ENCODE measurements around the gene NAV3. TPM values are rescaled to one million over a fixed set of nuclear protein-coding genes. Genes with fewer than 3 reads are reported as not detected.

NAV3 gene
- total RNA-seq, 2 experiments from 2014 or later: not detected

DNA sequence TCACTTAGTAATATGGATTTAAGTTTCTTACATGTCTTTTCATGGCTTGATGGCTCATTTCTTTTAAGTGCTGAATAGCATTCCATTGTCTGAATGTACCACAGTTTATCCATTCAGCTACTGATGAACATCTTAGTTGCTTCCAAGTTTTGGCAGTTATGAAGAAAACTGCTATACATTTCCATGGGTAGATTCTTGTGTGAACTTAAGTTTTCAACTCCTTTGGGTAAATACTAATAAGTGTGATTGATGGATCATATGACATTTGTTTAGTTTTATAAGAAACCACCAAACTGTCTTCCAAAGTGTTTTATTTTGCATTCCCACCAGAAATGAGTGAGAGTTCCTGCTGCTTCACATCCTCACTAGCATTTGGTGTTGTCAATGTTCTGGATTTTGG is 119.2 kb downstream of the NAV3 start:
- CTCF ChIA-PET: no interaction called here
- peaks cover 9% of the 10 kb centered on the region for H3K9me3 Mint-ChIP-seq (ENCODE audit: low read depth)
- no peaks in the 10 kb centered on the region for H3K36me3 Mint-ChIP-seq
- no peak overlapping the region for H3K4me3 Mint-ChIP-seq
- DNase-seq (no peak), ATAC-seq (no peak)
- no peaks in the 10 kb centered on the region for H3K4me1 Mint-ChIP-seq
- no peaks in the 10 kb centered on the region for H3K27me3 Mint-ChIP-seq
- no peak overlapping the region for H3K27ac Mint-ChIP-seq

DNA sequence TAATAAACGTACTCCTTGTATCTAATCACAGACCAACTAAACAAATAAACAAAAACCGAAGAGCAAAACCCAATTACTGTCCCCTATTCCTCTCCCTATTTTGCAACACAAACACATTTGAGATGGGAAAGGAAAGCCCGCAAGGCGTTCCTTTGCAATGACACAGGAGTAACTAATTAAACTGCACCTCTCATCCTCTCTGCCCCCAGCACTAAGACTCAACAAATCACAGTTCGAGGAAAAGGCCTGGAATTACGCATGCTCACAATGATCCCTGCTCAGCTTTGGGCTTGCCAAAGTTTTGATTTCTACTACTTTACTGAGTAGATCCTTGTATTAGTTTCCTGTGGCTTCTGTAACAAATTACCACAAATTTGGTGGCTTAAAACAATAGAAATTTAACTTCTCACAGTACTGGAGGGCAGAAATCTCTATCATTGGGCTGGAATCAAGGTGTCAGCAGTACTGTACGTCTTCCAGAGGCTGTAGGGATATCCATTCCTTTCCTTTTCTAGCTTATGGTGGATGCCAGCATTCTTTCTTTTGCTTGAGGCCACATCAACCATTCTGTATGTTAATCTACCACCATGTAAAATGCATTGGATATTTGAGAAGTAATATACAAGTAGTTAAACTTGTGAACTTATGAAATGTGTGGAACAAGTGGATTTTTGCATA is 123.0 kb downstream of the NAV3 start:
- H3K4me1 Mint-ChIP-seq: no peaks in the 10 kb centered on the region
- H3K4me3 Mint-ChIP-seq: no peak overlapping the region
- H3K36me3 Mint-ChIP-seq: no peaks in the 10 kb centered on the region
- ATAC-seq (no peak), DNase-seq (no peak)
- CTCF ChIA-PET: no interaction called here
- peaks cover 9% of the 10 kb centered on the region for H3K9me3 Mint-ChIP-seq (ENCODE audit: low read depth)
- no peak overlapping the region for H3K27ac Mint-ChIP-seq
- H3K27me3 Mint-ChIP-seq: no peaks in the 10 kb centered on the region

DNA sequence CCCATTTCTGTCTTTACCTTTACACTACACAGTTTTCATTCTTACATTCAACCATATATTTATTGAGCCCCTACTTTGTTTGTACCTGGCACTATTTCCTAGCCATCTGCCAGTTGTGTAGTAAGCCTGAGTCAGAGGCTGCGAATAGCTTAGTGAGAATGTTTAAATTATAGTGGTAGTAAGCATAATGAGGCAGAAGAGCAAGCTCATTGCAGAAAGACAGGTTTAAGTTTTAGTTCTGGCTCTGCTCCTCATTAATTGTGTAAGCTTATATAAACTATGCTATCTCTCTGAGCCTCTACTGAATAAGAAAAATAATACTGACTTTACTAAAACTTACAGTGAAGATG is 123.5 kb downstream of the NAV3 start:
- no peak for ATAC-seq
- CTCF ChIA-PET: no interaction called here
- Mint-ChIP-seq H3K36me3 (no peaks in the 10 kb centered on the region), H3K27ac (no peak overlapping the region), H3K9me3 (ENCODE audit: low read depth) (peaks cover 9% of the 10 kb centered on the region), H3K4me3 (no peak overlapping the region), H3K27me3 (no peaks in the 10 kb centered on the region), H3K4me1 (no peaks in the 10 kb centered on the region)
- no peak for DNase-seq

- peaks cover 7% of the 10 kb centered on the region for H3K9me3 Mint-ChIP-seq (ENCODE audit: low read depth)
- CTCF ChIA-PET: no interaction called here
- no peak overlapping the region for H3K4me3 Mint-ChIP-seq
- H3K27ac Mint-ChIP-seq: no peak overlapping the region
- H3K4me1 Mint-ChIP-seq: no peaks in the 10 kb centered on the region
- ATAC-seq (no peak), DNase-seq (no peak)
- H3K36me3 Mint-ChIP-seq: no peaks in the 10 kb centered on the region
- H3K27me3 Mint-ChIP-seq: no peaks in the 10 kb centered on the region
Observed at GRCh38 chr12:77957062-77957461, 126.4 kb downstream of the NAV3 start.

DNA sequence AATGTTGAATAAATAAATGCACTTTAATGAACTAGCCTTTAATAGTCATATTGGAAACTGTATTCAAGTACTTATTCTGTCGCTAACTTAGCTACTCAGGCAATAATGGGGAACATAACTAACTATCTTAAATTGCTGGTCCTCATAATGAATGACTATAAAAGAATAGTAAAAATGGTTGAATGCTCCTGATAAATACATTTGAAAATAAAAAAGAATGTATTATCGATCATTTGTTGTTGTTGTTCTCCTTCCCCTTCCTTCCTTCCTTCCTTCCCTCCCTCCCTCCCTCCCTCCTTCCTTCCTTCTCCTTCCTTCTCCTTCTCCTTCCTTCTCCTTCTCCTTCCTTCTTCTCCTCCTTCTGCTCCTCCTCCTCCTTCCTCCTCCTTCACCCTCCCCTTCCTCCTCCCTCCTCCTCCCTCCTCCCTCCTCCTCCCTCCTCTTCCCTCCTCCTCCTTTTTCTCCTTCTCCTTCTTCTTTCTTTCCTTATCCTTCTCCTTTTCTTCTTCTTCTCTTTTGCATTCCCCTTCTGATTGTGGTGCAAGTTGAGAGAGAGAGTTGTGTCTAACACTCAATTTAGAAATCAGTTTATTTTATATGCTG is 133.0 kb downstream of the NAV3 start:
- no peak for DNase-seq
- no peaks in the 10 kb centered on the region for H3K27me3 Mint-ChIP-seq
- peaks cover 7% of the 10 kb centered on the region for H3K9me3 Mint-ChIP-seq (ENCODE audit: low read depth)
- CTCF ChIA-PET: no interaction called here
- H3K4me3 Mint-ChIP-seq: no peak overlapping the region
- no peaks in the 10 kb centered on the region for H3K36me3 Mint-ChIP-seq
- H3K4me1 Mint-ChIP-seq: no peaks in the 10 kb centered on the region
- no peak overlapping the region for H3K27ac Mint-ChIP-seq
- ATAC-seq: no peak

DNA sequence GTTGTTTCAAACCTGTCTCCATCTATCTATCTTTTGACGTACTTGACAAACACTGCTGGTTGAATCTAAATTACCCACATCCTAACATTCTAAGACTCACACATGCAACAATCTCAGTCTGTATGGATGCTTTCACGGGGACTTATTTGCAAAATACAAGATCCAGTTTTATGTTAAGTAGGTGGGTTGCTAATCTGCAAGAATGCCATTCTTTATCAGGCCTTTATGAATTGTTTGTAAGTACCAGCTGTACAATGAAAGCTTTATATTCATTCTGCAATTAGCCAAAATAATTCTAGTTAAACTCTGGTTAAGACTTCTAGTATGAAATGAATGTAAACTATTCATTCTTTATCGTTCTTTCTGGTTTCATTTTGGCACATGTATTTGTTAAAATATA is 135.1 kb downstream of the NAV3 start:
- ATAC-seq (no peak), DNase-seq (no peak)
- Mint-ChIP-seq H3K4me3 (no peak overlapping the region), H3K9me3 (ENCODE audit: low read depth) (peaks cover 7% of the 10 kb centered on the region), H3K27me3 (no peaks in the 10 kb centered on the region), H3K4me1 (no peaks in the 10 kb centered on the region), H3K36me3 (no peaks in the 10 kb centered on the region), H3K27ac (no peak overlapping the region)
- CTCF ChIA-PET: no interaction called here

- no peak for DNase-seq
- H3K27ac Mint-ChIP-seq: no peak overlapping the region
- H3K36me3 Mint-ChIP-seq: no peaks in the 10 kb centered on the region
- H3K9me3 Mint-ChIP-seq (ENCODE audit: low read depth): no peaks in the 10 kb centered on the region
- no peaks in the 10 kb centered on the region for H3K4me1 Mint-ChIP-seq
- CTCF ChIA-PET: no interaction called here
- ATAC-seq: no peak
- no peaks in the 10 kb centered on the region for H3K27me3 Mint-ChIP-seq
- no peak overlapping the region for H3K4me3 Mint-ChIP-seq
Observed at GRCh38 chr12:77968021-77968420, 137.3 kb downstream of the NAV3 start.

DNA sequence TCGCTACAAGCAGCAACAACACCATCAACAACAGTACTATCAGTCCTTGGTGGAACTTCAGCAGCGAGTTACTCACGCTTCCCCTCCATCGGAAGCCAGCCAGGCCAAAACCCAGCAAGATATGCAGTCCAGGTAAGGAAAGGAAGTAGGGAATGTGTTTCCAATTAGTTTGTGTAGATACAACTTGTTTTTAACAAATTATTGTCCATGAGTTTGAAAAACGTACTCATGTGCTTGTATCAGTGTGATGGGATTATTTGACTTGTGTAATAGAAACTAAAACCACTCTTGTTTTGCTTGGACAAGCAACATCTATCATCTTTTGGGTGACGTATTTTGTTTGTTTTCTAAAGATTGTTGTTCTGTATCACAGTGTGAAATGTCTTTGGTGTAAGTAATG is 137.9 kb downstream of the NAV3 start:
- H3K9me3 Mint-ChIP-seq (ENCODE audit: low read depth): no peaks in the 10 kb centered on the region
- H3K27me3 Mint-ChIP-seq: no peaks in the 10 kb centered on the region
- H3K27ac Mint-ChIP-seq: no peak overlapping the region
- ATAC-seq (no peak), DNase-seq (no peak)
- CTCF ChIA-PET: no interaction called here
- H3K36me3 Mint-ChIP-seq: no peaks in the 10 kb centered on the region
- no peak overlapping the region for H3K4me3 Mint-ChIP-seq
- no peaks in the 10 kb centered on the region for H3K4me1 Mint-ChIP-seq

DNA sequence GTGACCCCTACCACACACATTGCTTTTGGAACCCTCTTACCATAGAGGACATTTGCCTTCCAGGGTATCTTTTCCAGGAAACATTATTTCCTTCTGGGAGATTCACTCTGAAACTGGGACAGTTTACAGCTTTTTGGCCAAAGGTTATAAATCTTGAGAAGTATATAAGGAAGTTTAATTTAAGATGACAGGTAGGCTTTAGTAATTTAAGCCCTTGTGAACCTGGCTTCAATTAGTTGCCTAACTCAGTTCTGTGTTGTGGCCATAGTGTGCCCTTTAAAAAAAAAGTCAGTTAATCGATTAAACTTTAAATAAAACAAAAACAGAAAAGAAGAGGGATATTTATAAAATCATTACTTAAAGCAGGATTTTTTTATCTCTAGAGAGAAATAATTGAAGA is 142.9 kb downstream of the NAV3 start:
- Mint-ChIP-seq H3K27me3 (no peaks in the 10 kb centered on the region), H3K4me3 (no peak overlapping the region), H3K27ac (no peak overlapping the region), H3K36me3 (no peaks in the 10 kb centered on the region), H3K4me1 (no peaks in the 10 kb centered on the region), H3K9me3 (ENCODE audit: low read depth) (peaks cover 10% of the 10 kb centered on the region)
- no peak for ATAC-seq
- CTCF ChIA-PET: no interaction called here
- no peak for DNase-seq

GRCh38 chr12:77974645-77975044 is 144.0 kb downstream of the NAV3 start:
- Mint-ChIP-seq H3K36me3 (no peaks in the 10 kb centered on the region), H3K4me1 (no peaks in the 10 kb centered on the region), H3K4me3 (no peak overlapping the region), H3K27ac (no peak overlapping the region), H3K27me3 (no peaks in the 10 kb centered on the region), H3K9me3 (ENCODE audit: low read depth) (peaks cover 10% of the 10 kb centered on the region)
- DNase-seq (no peak), ATAC-seq (no peak)
- CTCF ChIA-PET: no interaction called here

DNA sequence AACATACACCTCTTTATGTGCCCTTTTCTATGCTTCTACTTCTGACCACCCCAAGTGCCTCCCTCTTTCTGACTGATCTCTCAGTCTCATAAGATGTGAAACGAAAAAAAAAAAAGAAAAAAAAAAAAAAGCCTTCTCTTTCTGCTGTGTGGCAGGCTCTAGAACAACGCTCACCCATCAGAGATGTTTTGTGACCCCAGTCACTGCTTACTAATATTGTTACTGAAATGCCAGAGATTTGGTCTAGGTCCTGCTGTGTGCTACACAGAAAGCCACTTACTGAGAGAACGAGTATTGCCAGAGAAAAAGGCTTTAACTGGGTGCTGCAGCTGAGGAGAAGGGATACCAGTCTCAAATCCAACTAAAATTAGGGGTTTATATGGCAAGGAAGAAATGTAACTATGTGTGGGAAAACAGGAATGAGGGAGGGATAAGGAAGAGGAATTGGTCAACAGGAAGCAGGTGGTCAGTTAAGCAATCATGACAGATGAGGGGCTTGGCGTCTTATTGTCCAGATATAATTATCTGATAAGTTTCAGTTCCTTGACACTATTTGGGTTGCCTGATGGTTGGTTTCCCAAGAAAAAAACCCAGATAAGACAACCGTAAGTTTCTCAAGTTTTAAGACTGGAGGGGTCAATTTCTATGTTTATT is 149.0 kb downstream of the NAV3 start:
- no peak for ATAC-seq
- no peak for DNase-seq
- Mint-ChIP-seq H3K9me3 (ENCODE audit: low read depth) (peaks cover 10% of the 10 kb centered on the region), H3K27ac (no peak overlapping the region), H3K27me3 (no peaks in the 10 kb centered on the region), H3K36me3 (no peaks in the 10 kb centered on the region), H3K4me1 (no peaks in the 10 kb centered on the region), H3K4me3 (no peak overlapping the region)
- CTCF ChIA-PET: no interaction called here

GRCh38 chr12:77980782-77981181 is 150.1 kb downstream of the NAV3 start:
- H3K27me3 Mint-ChIP-seq: no peaks in the 10 kb centered on the region
- H3K36me3 Mint-ChIP-seq: no peaks in the 10 kb centered on the region
- CTCF ChIA-PET: no interaction called here
- H3K27ac Mint-ChIP-seq: no peak overlapping the region
- no peak for ATAC-seq
- H3K9me3 Mint-ChIP-seq (ENCODE audit: low read depth): peaks cover 6% of the 10 kb centered on the region
- no peaks in the 10 kb centered on the region for H3K4me1 Mint-ChIP-seq
- no peak overlapping the region for H3K4me3 Mint-ChIP-seq
- no peak for DNase-seq

DNA sequence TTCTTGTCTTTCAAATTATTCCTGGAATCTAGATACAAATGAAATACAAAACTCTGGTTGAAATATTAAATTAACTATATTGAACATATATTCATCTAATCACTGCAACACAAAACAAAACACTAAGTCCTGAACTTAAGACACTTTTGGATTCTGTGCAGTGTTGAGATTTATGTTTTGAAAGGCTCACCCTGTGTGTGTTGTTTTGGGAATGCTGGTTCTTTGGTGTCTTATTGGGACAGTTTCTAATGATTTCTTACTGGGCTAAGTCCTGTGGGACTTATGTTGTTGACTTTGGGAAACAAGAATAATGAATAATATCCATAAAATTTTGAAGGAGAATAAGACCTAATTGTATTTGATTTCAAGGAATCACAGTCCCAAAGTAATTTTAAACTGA is 153.2 kb downstream of the NAV3 start:
- H3K4me1 Mint-ChIP-seq: no peaks in the 10 kb centered on the region
- CTCF ChIA-PET: no interaction called here
- no peak overlapping the region for H3K4me3 Mint-ChIP-seq
- ATAC-seq: no peak
- no peak overlapping the region for H3K27ac Mint-ChIP-seq
- H3K9me3 Mint-ChIP-seq (ENCODE audit: low read depth): no peaks in the 10 kb centered on the region
- DNase-seq: no peak
- no peaks in the 10 kb centered on the region for H3K27me3 Mint-ChIP-seq
- H3K36me3 Mint-ChIP-seq: no peaks in the 10 kb centered on the region

GRCh38 chr12:77992760-77993159 is 162.1 kb downstream of the NAV3 start:
- H3K27me3 Mint-ChIP-seq: no peaks in the 10 kb centered on the region
- H3K4me1 Mint-ChIP-seq: no peaks in the 10 kb centered on the region
- H3K36me3 Mint-ChIP-seq: no peaks in the 10 kb centered on the region
- DNase-seq (no peak), ATAC-seq (no peak)
- CTCF ChIA-PET: no interaction called here
- H3K9me3 Mint-ChIP-seq (ENCODE audit: low read depth): no peaks in the 10 kb centered on the region
- H3K27ac Mint-ChIP-seq: no peak overlapping the region
- H3K4me3 Mint-ChIP-seq: no peak overlapping the region

Measured in activated CD8-positive, alpha-beta memory T cell treated with anti-CD3 and anti-CD28 coated beads, Interleukin-2, amount 10 ng/mL, durations not matched to agents 7 days and 5 days (primary cell).